ENCODE data around the gene SCAF1. TPM values are rescaled to one million over a fixed set of nuclear protein-coding genes. Genes with fewer than 3 reads are reported as not detected.

SCAF1 gene
- total and polyA plus RNA-seq, 9 of the 15 experiments (the other 6 are each of a cell fraction or from before 2014, with no cell fraction given), result 0.20 to 79.0 (median 4.9) TPM

DNA sequence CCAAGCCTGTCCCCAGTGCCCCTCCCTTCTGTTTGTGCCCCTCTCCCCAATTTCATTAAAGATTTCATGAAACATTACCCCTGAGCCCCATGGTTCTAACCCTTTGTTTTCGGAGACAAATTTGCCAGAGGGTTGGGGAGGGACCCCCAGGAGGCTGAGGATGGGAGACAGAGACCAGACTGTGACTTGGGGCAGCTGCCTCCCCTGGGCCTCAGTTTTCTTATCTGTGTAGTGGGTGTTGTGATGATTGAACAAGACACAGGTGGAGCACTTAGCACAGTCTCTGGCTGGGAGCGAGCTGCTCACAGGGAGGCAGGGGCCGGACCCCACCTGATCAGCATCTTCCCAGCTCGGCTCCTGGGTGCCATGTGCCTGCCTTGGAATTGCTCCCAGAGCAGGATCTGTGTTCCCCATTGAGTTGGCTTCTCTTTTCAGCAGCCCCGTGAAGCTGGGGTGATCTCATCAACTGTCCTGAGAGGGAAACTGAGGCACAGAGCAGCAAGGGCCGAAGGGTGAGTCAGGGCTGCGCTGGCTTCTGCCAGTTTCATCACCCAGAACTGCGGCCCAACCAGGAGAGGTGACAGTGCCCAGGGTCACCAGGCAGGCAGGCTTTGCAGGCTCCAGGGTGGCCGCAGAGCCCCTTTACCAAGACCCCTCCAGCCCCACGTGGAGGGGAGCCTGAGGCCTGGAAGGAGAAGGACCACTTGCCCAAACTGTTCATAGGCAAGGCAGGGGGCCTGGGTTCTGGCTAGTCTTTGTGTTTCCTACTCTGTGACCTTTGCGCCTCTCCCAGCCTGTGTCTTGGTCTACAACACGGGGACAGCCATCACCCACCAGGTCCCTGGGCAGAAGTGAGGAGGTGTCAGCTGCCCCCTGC, 16.8 kb downstream of the SCAF1 start:
- ATAC-seq, result no peak
- TF ChIP-seq POLR2G (IDR thresholded peaks at IDR 0.05; ENCODE audit: low read depth, low read length) (peak; percentile 56), SIN3B (IDR thresholded peaks at IDR 0.05; ENCODE audit: low read depth) (no peak), KDM1A (IDR thresholded peaks at IDR 0.05) (peak in 1 of 2 experiments; percentile 36; a peak in 1 of 4 replicates), TGIF2 (CRISPR knock-in tag; IDR thresholded peaks at IDR 0.05) (no peak), RBFOX2 (IDR thresholded peaks at IDR 0.05; ENCODE audit: low read depth, low read length) (peak; percentile 58), BCOR (IDR thresholded peaks at IDR 0.05) (peak; percentile 73)
- TF ChIP-seq, protein P1, sequence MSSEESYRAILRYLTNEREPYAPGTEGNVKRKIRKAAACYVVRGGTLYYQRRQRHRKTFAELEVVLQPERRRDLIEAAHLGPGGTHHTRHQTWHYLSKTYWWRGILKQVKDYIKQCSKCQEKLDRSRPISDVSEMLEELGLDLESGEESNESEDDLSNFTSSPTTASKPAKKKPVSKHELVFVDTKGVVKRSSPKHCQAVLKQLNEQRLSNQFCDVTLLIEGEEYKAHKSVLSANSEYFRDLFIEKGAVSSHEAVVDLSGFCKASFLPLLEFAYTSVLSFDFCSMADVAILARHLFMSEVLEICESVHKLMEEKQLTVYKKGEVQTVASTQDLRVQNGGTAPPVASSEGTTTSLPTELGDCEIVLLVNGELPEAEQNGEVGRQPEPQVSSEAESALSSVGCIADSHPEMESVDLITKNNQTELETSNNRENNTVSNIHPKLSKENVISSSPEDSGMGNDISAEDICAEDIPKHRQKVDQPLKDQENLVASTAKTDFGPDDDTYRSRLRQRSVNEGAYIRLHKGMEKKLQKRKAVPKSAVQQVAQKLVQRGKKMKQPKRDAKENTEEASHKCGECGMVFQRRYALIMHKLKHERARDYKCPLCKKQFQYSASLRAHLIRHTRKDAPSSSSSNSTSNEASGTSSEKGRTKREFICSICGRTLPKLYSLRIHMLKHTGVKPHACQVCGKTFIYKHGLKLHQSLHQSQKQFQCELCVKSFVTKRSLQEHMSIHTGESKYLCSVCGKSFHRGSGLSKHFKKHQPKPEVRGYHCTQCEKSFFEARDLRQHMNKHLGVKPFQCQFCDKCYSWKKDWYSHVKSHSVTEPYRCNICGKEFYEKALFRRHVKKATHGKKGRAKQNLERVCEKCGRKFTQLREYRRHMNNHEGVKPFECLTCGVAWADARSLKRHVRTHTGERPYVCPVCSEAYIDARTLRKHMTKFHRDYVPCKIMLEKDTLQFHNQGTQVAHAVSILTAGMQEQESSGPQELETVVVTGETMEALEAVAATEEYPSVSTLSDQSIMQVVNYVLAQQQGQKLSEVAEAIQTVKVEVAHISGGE (CRISPR knock-in tag; IDR thresholded peaks at IDR 0.05), result 0 out of 6 replicates have a peak, but pooled peaks of 1 of the 3 experiments have one; percentile 23
- no peak for FAIRE-seq
- no peak for DNase-seq (ENCODE audit: extremely low read depth in 1 of 4, low spot score in 3 of 4)
- POLR2A ChIA-PET, result interaction anchor here (0.6 to 4.8 kb wide), 5 partner anchors 7 to 203 kb away, joined by 3 to 28 read pairs (median 3); partner anchors contain the start of genes BCL2L12, IRF3 and SCAF1
- in situ Hi-C loops (cut with MboI), result no loop called here
- no peak overlapping the region for H2AFZ ChIP-seq (ENCODE audit: low read depth, low read length)
- H4K20me1 ChIP-seq (replicated peaks; ENCODE audit: control insufficient read depth, insufficient read depth, low read length), result 0 out of 2 replicates have a peak, but pooled peaks cover 14% of the 10 kb centered on the region
- BruUV-seq (replicated peaks), result no TSS peak
- H3K4me1 ChIP-seq (replicated peaks in 1 of 2; ENCODE audit: control insufficient read depth in 2 of 2, insufficient read depth in 2 of 2, low read length in 2 of 2), result peaks cover 0 to 24% of the 10 kb centered on the region in 2 experiments; a peak in 2 of 5 replicates
- H3K4me2 ChIP-seq (ENCODE audit: insufficient read depth, low read length), result no peak overlapping the region
- intact Hi-C loops (cut with micrococcal nuclease), result no loop called here
- 93% methylated on average over 11 of the region's 12 CpGs for WGBS (ENCODE audit: insufficient coverage, low coverage, missing lambda C conversion rate)
- peaks cover 7% of the 10 kb centered on the region for H3K79me2 ChIP-seq (ENCODE audit: control insufficient read depth, insufficient read depth, low read length)
- H3K27ac ChIP-seq (ENCODE audit: extremely low read depth, low read depth, low read length), result no peak overlapping the region
- no peak overlapping the region for H3K4me3 ChIP-seq
- H3K9ac ChIP-seq (ENCODE audit: insufficient read depth in 1 of 2, low read depth in 2 of 2, low read length in 2 of 2), result no peak overlapping the region
- 0 out of 2 replicates have a peak, but pooled peaks cover 2% of the 10 kb centered on the region for H3K9me3 ChIP-seq (replicated peaks; ENCODE audit: control insufficient read depth, insufficient read depth, low read depth, low read length)
- peaks cover 2% of the 10 kb centered on the region for H3K9me1 ChIP-seq (ENCODE audit: control insufficient read depth, insufficient read depth, low read length)
- H3K36me3 ChIP-seq (ENCODE audit: control insufficient read depth, insufficient read depth, low read length), result peaks cover 91% of the 10 kb centered on the region; the same call in 2 of the 3 replicates
- no peaks in the 10 kb centered on the region for H3K27me3 ChIP-seq (ENCODE audit: control insufficient read depth in 2 of 2, insufficient read depth in 2 of 2, low read length in 2 of 2)
- CTCF ChIA-PET (ENCODE audit: low intra/inter-chr PET ratio), result no interaction called here

Measured in K562 (cell line).